ENCODE measurements around the gene ALG3. TPM values are rescaled to one million over a fixed set of nuclear protein-coding genes. Genes with fewer than 3 reads are reported as not detected.

The ALG3 gene
- total and polyA plus RNA-seq, 8 donors, result 14.1 to 26.5 (median 22.9) TPM

DNA sequence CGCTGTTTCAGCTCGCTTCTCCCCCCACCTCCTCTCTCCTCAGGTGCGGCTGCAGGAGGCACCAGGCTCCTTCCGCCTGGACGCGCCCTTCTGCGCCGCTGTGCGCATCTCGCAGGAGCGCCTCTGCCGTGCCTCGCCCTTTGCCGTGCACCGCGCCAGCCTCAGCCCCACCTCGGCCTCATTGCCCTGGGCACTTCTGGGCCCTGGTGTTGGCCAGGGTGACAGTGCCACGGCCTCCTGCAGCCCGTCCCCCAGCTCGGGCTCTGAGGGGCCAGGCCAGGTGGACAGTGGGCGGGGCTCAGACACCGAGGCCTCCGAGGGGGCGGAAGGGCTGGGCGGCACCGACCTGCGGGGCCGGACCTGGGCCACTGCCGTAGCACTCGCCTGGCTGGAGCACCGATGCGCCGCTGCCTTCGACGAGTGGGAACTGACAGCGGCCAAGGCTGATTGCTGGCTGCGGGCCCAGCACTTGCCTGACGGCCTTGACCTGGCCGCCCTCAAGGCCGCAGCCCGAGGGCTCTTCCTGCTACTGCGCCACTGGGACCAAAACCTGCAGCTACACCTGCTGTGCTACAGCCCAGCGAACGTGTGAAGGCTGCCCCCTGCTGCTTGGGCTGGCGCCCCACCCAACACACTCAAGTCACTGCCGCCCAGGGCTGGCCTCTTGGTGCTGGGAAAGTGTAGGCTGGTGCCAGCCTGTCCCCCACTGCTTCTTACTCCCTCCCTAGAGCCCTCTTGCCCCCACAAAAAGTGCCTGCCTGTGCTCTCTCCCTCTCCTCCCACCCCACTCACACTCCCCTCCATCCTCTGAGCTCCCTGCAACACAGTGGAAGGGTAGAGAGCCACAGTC, 7.1 kb downstream of the ALG3 start:
- Histone ChIP-seq H3K4me1 (peaks cover 0 to 8% (median 0%) of the 10 kb centered on the region in 3 donors), H3K36me3 (peaks cover 0 to 24% (median 12%) of the 10 kb centered on the region in 3 donors), H3K4me3 (peak overlapping the region in 3 of 4 donors; percentile 10 to 40 (median 37)), H3K9me3 (no peaks in the 10 kb centered on the region), H3K27me3 (no peaks in the 10 kb centered on the region), H3K27ac (peak overlapping the region in 1 of 4 donors; percentile 26)
- TF ChIP-seq, protein P1, sequence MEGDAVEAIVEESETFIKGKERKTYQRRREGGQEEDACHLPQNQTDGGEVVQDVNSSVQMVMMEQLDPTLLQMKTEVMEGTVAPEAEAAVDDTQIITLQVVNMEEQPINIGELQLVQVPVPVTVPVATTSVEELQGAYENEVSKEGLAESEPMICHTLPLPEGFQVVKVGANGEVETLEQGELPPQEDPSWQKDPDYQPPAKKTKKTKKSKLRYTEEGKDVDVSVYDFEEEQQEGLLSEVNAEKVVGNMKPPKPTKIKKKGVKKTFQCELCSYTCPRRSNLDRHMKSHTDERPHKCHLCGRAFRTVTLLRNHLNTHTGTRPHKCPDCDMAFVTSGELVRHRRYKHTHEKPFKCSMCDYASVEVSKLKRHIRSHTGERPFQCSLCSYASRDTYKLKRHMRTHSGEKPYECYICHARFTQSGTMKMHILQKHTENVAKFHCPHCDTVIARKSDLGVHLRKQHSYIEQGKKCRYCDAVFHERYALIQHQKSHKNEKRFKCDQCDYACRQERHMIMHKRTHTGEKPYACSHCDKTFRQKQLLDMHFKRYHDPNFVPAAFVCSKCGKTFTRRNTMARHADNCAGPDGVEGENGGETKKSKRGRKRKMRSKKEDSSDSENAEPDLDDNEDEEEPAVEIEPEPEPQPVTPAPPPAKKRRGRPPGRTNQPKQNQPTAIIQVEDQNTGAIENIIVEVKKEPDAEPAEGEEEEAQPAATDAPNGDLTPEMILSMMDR (IDR thresholded peaks at IDR 0.05), result peak; percentile 53 to 61 (median 59)
- intact Hi-C loops (cut with DNase I), result loop anchor here in 1 of 3 donors (10.0 kb wide), 2 partner anchors 47 to 347 kb away; no protein-coding TSS in a partner anchor
- ATAC-seq, result peak; percentile 89 to 97 (median 95)
- peak; percentile 80 to 95 (median 86) for DNase-seq
- WGBS, 2 donors, result 5 to 9% methylated on average over 44 to 46 of the region's 46 CpGs
- FAIRE-seq, result no peak

DNA sequence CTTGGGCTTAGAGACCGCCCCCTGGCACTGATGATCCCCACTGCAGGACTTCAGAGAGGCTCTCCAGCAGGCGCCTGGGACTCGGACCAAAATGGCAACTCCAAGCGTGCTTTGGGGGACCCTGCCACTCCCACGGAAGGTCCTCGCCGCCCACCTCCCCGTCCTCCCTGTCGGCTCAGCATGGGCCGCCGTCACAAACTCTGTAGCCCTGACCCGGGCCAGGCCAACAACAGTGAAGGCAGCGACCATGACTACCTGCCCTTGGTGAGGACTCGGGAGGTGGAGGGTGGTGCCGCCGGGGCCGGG, 7.7 kb downstream of the ALG3 start:
- DNase-seq (no peak), ATAC-seq (no peak), FAIRE-seq (no peak)
- Histone ChIP-seq H3K4me1 (peaks cover 0 to 8% (median 0%) of the 10 kb centered on the region in 3 donors), H3K4me3 (peak overlapping the region in 2 of 4 donors; percentile 37 to 40), H3K9me3 (no peaks in the 10 kb centered on the region), H3K36me3 (peaks cover 0 to 24% (median 12%) of the 10 kb centered on the region in 3 donors), H3K27ac (peak overlapping the region in 1 of 4 donors; percentile 26), H3K27me3 (no peaks in the 10 kb centered on the region)
- intact Hi-C loops (cut with DNase I), result loop anchor here in 1 of 3 donors (10.0 kb wide), 2 partner anchors 46 to 346 kb away; no protein-coding TSS in a partner anchor
- WGBS, 2 donors, result 28 to 34% methylated on average over 17 of the region's 17 CpGs
- TF ChIP-seq, protein P1 (IDR thresholded peaks at IDR 0.05), result no peak

DNA sequence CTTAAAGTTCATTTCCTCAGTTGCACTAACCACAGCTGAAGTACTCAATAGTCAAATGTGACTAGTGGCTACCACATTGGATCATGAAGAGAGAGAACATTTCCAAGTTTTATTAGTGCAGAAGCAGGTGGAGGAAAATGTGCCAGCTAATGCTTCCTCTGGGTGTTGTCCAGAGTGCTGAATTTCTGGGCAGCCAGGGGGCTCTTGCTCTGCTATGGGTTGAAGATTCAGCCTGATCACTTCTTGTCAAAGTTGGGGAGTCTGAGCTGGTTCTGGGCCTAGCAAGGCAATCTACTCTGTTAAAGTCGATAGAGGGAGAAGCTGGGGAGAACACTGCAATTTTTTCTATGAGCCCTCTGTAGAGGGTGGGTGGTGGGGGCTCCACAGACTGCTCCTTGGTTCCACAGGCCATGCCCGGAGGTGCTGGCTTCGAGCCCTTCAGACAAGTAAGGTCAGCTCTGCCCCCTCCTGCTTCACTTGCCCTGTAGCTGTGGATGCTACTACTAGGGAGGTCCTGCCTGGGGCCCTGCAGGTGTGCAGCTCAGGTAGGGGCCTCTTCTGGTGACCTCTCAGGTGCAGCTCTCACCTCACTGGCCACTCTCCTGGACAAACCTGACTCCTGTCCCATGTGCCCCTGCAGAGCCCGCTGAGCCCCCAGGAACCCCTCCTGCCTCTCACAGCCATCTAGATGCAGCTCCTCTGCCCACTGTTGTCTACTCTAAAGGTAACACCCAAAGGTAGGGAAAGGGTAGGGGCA, 8.2 kb downstream of the ALG3 start:
- FAIRE-seq, result no peak
- peaks cover 0 to 24% (median 12%) of the 10 kb centered on the region in 3 donors for H3K36me3 ChIP-seq
- no peak for DNase-seq
- no peak overlapping the region for H3K27ac ChIP-seq
- intact Hi-C loops (cut with DNase I), result loop anchor here in 1 of 3 donors (10.0 kb wide), 2 partner anchors 46 to 346 kb away; no protein-coding TSS in a partner anchor
- peaks cover 0 to 8% (median 0%) of the 10 kb centered on the region in 3 donors for H3K4me1 ChIP-seq
- H3K4me3 ChIP-seq, result no peak overlapping the region
- 70 to 79% methylated on average over 4 of the region's 4 CpGs for WGBS, 2 donors
- no peaks in the 10 kb centered on the region for H3K9me3 ChIP-seq
- no peaks in the 10 kb centered on the region for H3K27me3 ChIP-seq
- no peak for ATAC-seq
- TF ChIP-seq, protein P1 (IDR thresholded peaks at IDR 0.05), result no peak

DNA sequence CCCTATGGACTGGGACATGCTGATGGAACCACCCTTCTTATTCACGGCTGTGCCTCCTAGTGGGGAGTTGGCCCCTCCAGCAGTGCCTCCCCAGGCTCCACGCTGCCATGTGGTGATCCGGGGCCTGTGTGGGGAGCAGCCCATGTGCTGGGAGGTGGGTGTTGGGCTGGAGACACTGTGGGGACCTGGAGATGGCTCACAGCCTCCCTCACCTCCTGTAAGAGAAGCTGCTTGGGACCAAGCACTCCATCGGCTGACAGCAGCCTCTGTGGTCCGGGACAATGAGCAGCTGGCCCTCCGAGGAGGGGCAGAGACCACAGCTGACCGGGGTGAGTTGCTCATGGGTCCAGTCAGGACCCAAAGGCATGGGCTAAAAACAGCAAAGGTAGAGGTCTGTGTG, 9.1 kb downstream of the ALG3 start:
- intact Hi-C loops (cut with DNase I), result loop anchor here in 2 of 3 donors (10.0 kb wide), 3 partner anchors 45 to 345 kb away; no protein-coding TSS in a partner anchor
- Histone ChIP-seq H3K4me1 (peaks cover 0 to 8% (median 0%) of the 10 kb centered on the region in 3 donors), H3K27me3 (no peaks in the 10 kb centered on the region), H3K36me3 (peaks cover 0 to 15% (median 12%) of the 10 kb centered on the region in 3 donors), H3K27ac (no peak overlapping the region), H3K9me3 (no peaks in the 10 kb centered on the region), H3K4me3 (no peak overlapping the region)
- ATAC-seq (no peak), FAIRE-seq (no peak), DNase-seq (no peak)
- WGBS, 2 donors, result 81% methylated on average over 7 of the region's 7 CpGs
- TF ChIP-seq, protein P1 (IDR thresholded peaks at IDR 0.05), result no peak

Measured in pancreas (tissue), 10 donors.